Measurements from ENCODE around the gene IFNA10.
"Not testable (repeated sequence)": the region's sequence is repeated elsewhere in the genome, so short reads cannot be mapped to it uniquely, and the experiment has no call there.

IFNA10 gene

DNA sequence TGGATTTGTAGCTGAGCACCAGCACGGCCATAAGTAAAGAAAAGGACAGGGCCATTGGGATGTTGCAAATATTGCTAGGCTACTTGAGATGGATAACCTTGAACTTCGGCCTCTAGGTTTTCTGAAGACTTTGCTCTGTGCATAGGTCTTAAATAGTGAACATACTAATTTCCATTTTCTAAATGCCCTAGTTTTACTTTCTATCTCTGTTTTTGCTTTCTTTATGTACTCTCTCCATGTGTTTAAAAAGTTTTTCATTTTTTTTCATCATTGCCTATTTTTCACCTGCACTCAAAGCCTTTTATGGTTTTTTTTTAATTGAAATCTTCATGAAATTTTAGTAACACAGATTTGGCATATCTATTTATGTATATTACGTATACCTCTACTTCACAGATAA lies at the start of gene IFNA10:
TSS of gene IFNA10 (minus strand) at position 101 of the 400 bp plus-strand sequence. CDS start at position 55, 46 bp downstream.
- H3K4me1 ChIP-seq (ENCODE audit: control insufficient read depth, insufficient read depth, low read length); H3K9me3 ChIP-seq (ENCODE audit: control insufficient read depth, insufficient read depth, low read depth, low read length); H3K36me3 ChIP-seq (ENCODE audit: control insufficient read depth in 2 of 2, insufficient read depth in 1 of 2, low read length in 2 of 2); POLR2A ChIA-PET; H3K27ac ChIP-seq (ENCODE audit: extremely low read depth, low read depth, low read length); H3K4me3 ChIP-seq (ENCODE audit: low read depth, low read length): not testable (repeated sequence)
- CTCF ChIA-PET, result interaction anchor here (0.6 to 1.4 kb wide), 4 partner anchors 12 to 770 kb away, joined by 3 to 5 read pairs (median 5); no protein-coding TSS in a partner anchor

DNA sequence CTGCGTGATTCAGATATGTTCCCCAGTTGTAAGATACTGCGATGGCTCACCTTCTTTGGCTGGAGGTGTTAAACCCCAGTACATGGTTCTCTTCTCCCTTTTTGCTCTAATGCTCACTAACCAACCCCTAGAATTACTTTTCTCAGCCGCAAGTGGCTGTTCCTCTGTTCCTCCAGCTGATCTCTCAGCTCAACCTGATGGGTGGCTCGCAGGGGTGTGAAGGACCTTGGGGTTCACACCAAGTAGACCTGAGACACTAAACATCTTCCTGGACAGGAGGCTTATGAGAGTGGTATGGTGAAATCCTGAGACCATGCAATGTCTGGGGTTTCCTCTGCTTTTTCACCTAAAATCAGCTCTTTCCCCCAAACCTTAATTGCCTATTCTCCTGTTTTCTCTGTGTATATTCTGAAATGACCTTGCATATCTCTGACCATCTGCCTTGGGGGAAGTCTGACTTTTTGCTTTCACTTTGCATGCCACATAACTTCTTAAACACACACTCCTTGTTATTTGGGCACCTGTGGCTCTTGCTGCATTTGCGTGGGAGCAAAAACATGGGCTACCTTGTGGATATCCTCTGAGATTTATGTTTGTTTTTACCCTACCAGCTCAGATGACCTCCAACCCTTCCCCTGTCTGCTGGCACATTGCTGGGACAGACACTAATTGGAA lies 48.7 kb upstream of the IFNA10 start:
- Histone ChIP-seq H3K36me3 (ENCODE audit: control insufficient read depth in 2 of 2, insufficient read depth in 1 of 2, low read length in 2 of 2) (no peaks in the 10 kb centered on the region), H3K9me3 (ENCODE audit: control insufficient read depth, insufficient read depth, low read depth, low read length) (no peaks in the 10 kb centered on the region), H3K27ac (ENCODE audit: extremely low read depth, low read depth, low read length) (no peak overlapping the region), H3K4me3 (ENCODE audit: low read depth, low read length) (no peak overlapping the region), H3K4me1 (ENCODE audit: control insufficient read depth, insufficient read depth, low read length) (no peaks in the 10 kb centered on the region)
- POLR2A ChIA-PET, result interaction anchor here (0.5 kb wide), 1 partner anchor 553 kb away, joined by 3 read pairs; no protein-coding TSS in a partner anchor
- CTCF ChIA-PET, result interaction anchor here (0.6 kb wide), 1 partner anchor 523 kb away, joined by 3 read pairs; no protein-coding TSS in a partner anchor
- no peak for TF ChIP-seq ZEB2 (tag by site-specific recombination; IDR thresholded peaks at IDR 0.05)
- TF ChIP-seq ZNF548 (tag by site-specific recombination; IDR thresholded peaks at IDR 0.05), result no peak
- no peak for TF ChIP-seq ZNF837 (tag by site-specific recombination; IDR thresholded peaks at IDR 0.05)
- 0 out of 2 replicates have a peak, but pooled peaks have one; percentile 20 for TF ChIP-seq SCRT2 (tag by site-specific recombination; IDR thresholded peaks at IDR 0.05)

DNA sequence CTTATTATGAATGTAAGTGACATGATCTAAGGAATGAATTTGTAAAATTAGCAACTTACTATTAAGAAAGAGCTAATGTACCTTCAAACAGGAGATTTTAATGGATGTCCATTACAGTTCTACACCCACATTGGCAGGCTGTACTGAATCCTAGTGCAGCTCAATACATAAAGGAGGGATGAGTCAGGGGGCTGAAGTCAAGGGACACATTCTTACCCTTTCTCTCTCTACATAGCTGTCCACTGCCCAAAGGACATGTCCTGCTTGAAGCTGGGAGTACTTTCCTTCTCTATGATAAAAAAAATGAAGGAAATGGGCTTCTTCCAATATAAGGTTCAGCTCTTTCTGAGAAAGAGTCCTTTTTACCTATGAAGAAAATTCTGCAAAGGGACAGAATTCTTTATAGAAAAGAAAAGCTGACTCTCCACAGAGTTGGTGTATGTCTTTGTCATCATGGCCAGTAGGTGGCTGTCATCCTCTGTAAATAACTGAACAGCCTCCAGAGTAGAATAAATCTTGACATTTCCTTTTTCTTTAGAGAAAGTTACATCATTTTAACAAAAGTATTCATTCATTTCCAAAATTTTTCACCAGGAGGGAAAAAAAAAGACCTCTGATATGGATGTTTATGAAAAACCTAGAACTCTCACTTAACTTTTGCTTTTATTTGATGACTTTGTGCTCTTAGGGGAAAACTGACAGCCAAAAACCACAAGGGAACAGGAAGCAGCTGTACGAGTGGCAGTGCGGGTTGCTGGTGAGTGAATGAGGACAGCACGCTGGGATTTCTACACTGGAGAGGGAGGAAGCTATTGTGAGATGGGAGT lies 46.0 kb upstream of the IFNA10 start:
- Histone ChIP-seq H3K27ac (ENCODE audit: extremely low read depth, low read depth, low read length) (no peak overlapping the region), H3K4me3 (ENCODE audit: low read depth, low read length) (no peak overlapping the region), H3K4me1 (ENCODE audit: control insufficient read depth, insufficient read depth, low read length) (no peaks in the 10 kb centered on the region), H3K36me3 (ENCODE audit: control insufficient read depth in 2 of 2, insufficient read depth in 1 of 2, low read length in 2 of 2) (no peaks in the 10 kb centered on the region), H3K9me3 (ENCODE audit: control insufficient read depth, insufficient read depth, low read depth, low read length) (no peaks in the 10 kb centered on the region)
- TF ChIP-seq SCRT2 (tag by site-specific recombination; IDR thresholded peaks at IDR 0.05) (no peak), ZNF596 (tag by site-specific recombination; IDR thresholded peaks at IDR 0.05) (no peak), SP3 (tag by site-specific recombination; IDR thresholded peaks at IDR 0.05) (no peak), ZNF654 (tag by site-specific recombination; IDR thresholded peaks at IDR 0.05; ENCODE audit: low read depth) (peak; percentile 66), PRDM1 (tag by site-specific recombination; IDR thresholded peaks at IDR 0.05) (peak; percentile 88), ZBTB17 (tag by site-specific recombination; IDR thresholded peaks at IDR 0.05) (no peak), ZBTB48 (tag by site-specific recombination; IDR thresholded peaks at IDR 0.05) (no peak), ZNF626 (tag by site-specific recombination; IDR thresholded peaks at IDR 0.05) (no peak), ZNF521 (tag by site-specific recombination; IDR thresholded peaks at IDR 0.05) (no peak), ZNF660 (tag by site-specific recombination; IDR thresholded peaks at IDR 0.05) (peak; percentile 29; the same call in 1 of the 2 replicates)
- TF ChIP-seq, protein P1, sequence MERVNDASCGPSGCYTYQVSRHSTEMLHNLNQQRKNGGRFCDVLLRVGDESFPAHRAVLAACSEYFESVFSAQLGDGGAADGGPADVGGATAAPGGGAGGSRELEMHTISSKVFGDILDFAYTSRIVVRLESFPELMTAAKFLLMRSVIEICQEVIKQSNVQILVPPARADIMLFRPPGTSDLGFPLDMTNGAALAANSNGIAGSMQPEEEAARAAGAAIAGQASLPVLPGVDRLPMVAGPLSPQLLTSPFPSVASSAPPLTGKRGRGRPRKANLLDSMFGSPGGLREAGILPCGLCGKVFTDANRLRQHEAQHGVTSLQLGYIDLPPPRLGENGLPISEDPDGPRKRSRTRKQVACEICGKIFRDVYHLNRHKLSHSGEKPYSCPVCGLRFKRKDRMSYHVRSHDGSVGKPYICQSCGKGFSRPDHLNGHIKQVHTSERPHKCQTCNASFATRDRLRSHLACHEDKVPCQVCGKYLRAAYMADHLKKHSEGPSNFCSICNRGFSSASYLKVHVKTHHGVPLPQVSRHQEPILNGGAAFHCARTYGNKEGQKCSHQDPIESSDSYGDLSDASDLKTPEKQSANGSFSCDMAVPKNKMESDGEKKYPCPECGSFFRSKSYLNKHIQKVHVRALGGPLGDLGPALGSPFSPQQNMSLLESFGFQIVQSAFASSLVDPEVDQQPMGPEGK (tag by site-specific recombination; IDR thresholded peaks at IDR 0.05), result no peak
- TF ChIP-seq, protein P2, sequence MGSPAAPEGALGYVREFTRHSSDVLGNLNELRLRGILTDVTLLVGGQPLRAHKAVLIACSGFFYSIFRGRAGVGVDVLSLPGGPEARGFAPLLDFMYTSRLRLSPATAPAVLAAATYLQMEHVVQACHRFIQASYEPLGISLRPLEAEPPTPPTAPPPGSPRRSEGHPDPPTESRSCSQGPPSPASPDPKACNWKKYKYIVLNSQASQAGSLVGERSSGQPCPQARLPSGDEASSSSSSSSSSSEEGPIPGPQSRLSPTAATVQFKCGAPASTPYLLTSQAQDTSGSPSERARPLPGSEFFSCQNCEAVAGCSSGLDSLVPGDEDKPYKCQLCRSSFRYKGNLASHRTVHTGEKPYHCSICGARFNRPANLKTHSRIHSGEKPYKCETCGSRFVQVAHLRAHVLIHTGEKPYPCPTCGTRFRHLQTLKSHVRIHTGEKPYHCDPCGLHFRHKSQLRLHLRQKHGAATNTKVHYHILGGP (tag by site-specific recombination; IDR thresholded peaks at IDR 0.05), result no peak
- TF ChIP-seq, protein P3, sequence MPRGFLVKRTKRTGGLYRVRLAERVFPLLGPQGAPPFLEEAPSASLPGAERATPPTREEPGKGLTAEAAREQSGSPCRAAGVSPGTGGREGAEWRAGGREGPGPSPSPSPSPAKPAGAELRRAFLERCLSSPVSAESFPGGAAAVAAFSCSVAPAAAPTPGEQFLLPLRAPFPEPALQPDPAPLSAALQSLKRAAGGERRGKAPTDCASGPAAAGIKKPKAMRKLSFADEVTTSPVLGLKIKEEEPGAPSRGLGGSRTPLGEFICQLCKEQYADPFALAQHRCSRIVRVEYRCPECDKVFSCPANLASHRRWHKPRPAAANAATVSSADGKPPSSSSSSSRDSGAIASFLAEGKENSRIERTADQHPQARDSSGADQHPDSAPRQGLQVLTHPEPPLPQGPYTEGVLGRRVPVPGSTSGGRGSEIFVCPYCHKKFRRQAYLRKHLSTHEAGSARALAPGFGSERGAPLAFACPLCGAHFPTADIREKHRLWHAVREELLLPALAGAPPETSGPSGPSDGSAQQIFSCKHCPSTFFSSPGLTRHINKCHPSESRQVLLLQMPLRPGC (tag by site-specific recombination; IDR thresholded peaks at IDR 0.05), result no peak
- POLR2A ChIA-PET, result interaction anchor here (2.1 kb wide), 1 partner anchor 549 kb away, joined by 5 read pairs; the partner anchor contains the start of gene MTAP
- CTCF ChIA-PET, result interaction anchor here (0.5 to 3.8 kb wide), 50 partner anchors 9 to 1196 kb away, joined by 3 to 33 read pairs (median 5); no protein-coding TSS in a partner anchor

Data from HEK293 (cell line).